ENCODE results near the gene SMYD3.

Gene SMYD3

GRCh38 chr1:246318036-246318359 lies 189.1 kb downstream of the SMYD3 start:
- no peaks in the 10 kb centered on the region for H3K4me1 Mint-ChIP-seq (ENCODE audit: low read depth)
- H3K9me3 Mint-ChIP-seq, result no peaks in the 10 kb centered on the region
- no peak overlapping the region for H3K4me3 Mint-ChIP-seq
- H3K27ac Mint-ChIP-seq, result no peak overlapping the region
- no peaks in the 10 kb centered on the region for H3K36me3 Mint-ChIP-seq (ENCODE audit: low read depth)
- H3K27me3 Mint-ChIP-seq (ENCODE audit: low read depth), result no peaks in the 10 kb centered on the region

- H3K36me3 Mint-ChIP-seq (ENCODE audit: low read depth), result no peaks in the 10 kb centered on the region
- H3K4me3 Mint-ChIP-seq, result no peak overlapping the region
- H3K27ac Mint-ChIP-seq, result no peak overlapping the region
- no peaks in the 10 kb centered on the region for H3K4me1 Mint-ChIP-seq (ENCODE audit: low read depth)
- H3K9me3 Mint-ChIP-seq, result no peaks in the 10 kb centered on the region
- no peaks in the 10 kb centered on the region for H3K27me3 Mint-ChIP-seq (ENCODE audit: low read depth)
Measured at GRCh38 chr1:246317332-246318035, 189.6 kb downstream of the SMYD3 start.

- H3K4me3 Mint-ChIP-seq, result no peak overlapping the region
- H3K9me3 Mint-ChIP-seq, result no peaks in the 10 kb centered on the region
- H3K4me1 Mint-ChIP-seq (ENCODE audit: low read depth), result no peaks in the 10 kb centered on the region
Measured at GRCh38 chr1:246311461-246311860, 195.6 kb downstream of the SMYD3 start.

GRCh38 chr1:246309247-246309884 lies 197.7 kb downstream of the SMYD3 start:
- Mint-ChIP-seq H3K27me3 (ENCODE audit: low read depth) (no peaks in the 10 kb centered on the region), H3K4me3 (no peak overlapping the region), H3K36me3 (ENCODE audit: low read depth) (no peaks in the 10 kb centered on the region), H3K9me3 (no peaks in the 10 kb centered on the region), H3K27ac (no peak overlapping the region), H3K4me1 (ENCODE audit: low read depth) (no peaks in the 10 kb centered on the region)

More at GRCh38 chr1:246311461-246311860, 195.6 kb downstream of the SMYD3 start:
- no peak overlapping the region for H3K27ac Mint-ChIP-seq
- no peaks in the 10 kb centered on the region for H3K27me3 Mint-ChIP-seq (ENCODE audit: low read depth)
- H3K36me3 Mint-ChIP-seq (ENCODE audit: low read depth), result no peaks in the 10 kb centered on the region

- Mint-ChIP-seq H3K27ac (no peak overlapping the region), H3K4me3 (no peak overlapping the region), H3K9me3 (no peaks in the 10 kb centered on the region), H3K27me3 (ENCODE audit: low read depth) (no peaks in the 10 kb centered on the region), H3K36me3 (ENCODE audit: low read depth) (no peaks in the 10 kb centered on the region), H3K4me1 (ENCODE audit: low read depth) (no peaks in the 10 kb centered on the region)
Measured at GRCh38 chr1:246308533-246309075, 198.5 kb downstream of the SMYD3 start.

- Mint-ChIP-seq H3K27me3 (ENCODE audit: low read depth) (no peaks in the 10 kb centered on the region), H3K36me3 (ENCODE audit: low read depth) (no peaks in the 10 kb centered on the region)
Measured at GRCh38 chr1:246306415-246307037, 200.6 kb downstream of the SMYD3 start.

GRCh38 chr1:246304484-246305259 lies 202.4 kb downstream of the SMYD3 start:
- Mint-ChIP-seq H3K36me3 (ENCODE audit: low read depth) (peaks cover 4% of the 10 kb centered on the region), H3K27ac (no peak overlapping the region), H3K27me3 (ENCODE audit: low read depth) (no peaks in the 10 kb centered on the region), H3K4me3 (no peak overlapping the region), H3K4me1 (ENCODE audit: low read depth) (no peaks in the 10 kb centered on the region), H3K9me3 (no peaks in the 10 kb centered on the region)

More at GRCh38 chr1:246306415-246307037, 200.6 kb downstream of the SMYD3 start:
- H3K27ac Mint-ChIP-seq, result no peak overlapping the region
- no peak overlapping the region for H3K4me3 Mint-ChIP-seq
- no peaks in the 10 kb centered on the region for H3K4me1 Mint-ChIP-seq (ENCODE audit: low read depth)
- no peaks in the 10 kb centered on the region for H3K9me3 Mint-ChIP-seq

GRCh38 chr1:246302711-246303317 lies 204.3 kb downstream of the SMYD3 start:
- H3K4me3 Mint-ChIP-seq, result no peak overlapping the region
- no peaks in the 10 kb centered on the region for H3K27me3 Mint-ChIP-seq (ENCODE audit: low read depth)
- H3K36me3 Mint-ChIP-seq (ENCODE audit: low read depth), result peaks cover 4% of the 10 kb centered on the region
- no peaks in the 10 kb centered on the region for H3K4me1 Mint-ChIP-seq (ENCODE audit: low read depth)
- no peak overlapping the region for H3K27ac Mint-ChIP-seq
- no peaks in the 10 kb centered on the region for H3K9me3 Mint-ChIP-seq

- no peak overlapping the region for H3K27ac Mint-ChIP-seq
- H3K9me3 Mint-ChIP-seq, result no peaks in the 10 kb centered on the region
- no peak overlapping the region for H3K4me3 Mint-ChIP-seq
- no peaks in the 10 kb centered on the region for H3K4me1 Mint-ChIP-seq (ENCODE audit: low read depth)
- H3K27me3 Mint-ChIP-seq (ENCODE audit: low read depth), result no peaks in the 10 kb centered on the region
- H3K36me3 Mint-ChIP-seq (ENCODE audit: low read depth), result peaks cover 4% of the 10 kb centered on the region
Measured at GRCh38 chr1:246302251-246302625, 204.8 kb downstream of the SMYD3 start.

GRCh38 chr1:246301553-246302250 lies 205.4 kb downstream of the SMYD3 start:
- Mint-ChIP-seq H3K27ac (no peak overlapping the region), H3K36me3 (ENCODE audit: low read depth) (peaks cover 4% of the 10 kb centered on the region), H3K9me3 (no peaks in the 10 kb centered on the region), H3K27me3 (ENCODE audit: low read depth) (no peaks in the 10 kb centered on the region), H3K4me3 (no peak overlapping the region), H3K4me1 (ENCODE audit: low read depth) (peaks cover 3% of the 10 kb centered on the region)

- no peak overlapping the region for H3K27ac Mint-ChIP-seq
- no peak overlapping the region for H3K4me3 Mint-ChIP-seq
- H3K9me3 Mint-ChIP-seq, result no peaks in the 10 kb centered on the region
- H3K4me1 Mint-ChIP-seq (ENCODE audit: low read depth), result peaks cover 6% of the 10 kb centered on the region
- peaks cover 4% of the 10 kb centered on the region for H3K36me3 Mint-ChIP-seq (ENCODE audit: low read depth)
- H3K27me3 Mint-ChIP-seq (ENCODE audit: low read depth), result no peaks in the 10 kb centered on the region
Measured at GRCh38 chr1:246300626-246301549, 206.2 kb downstream of the SMYD3 start.

- Mint-ChIP-seq H3K27me3 (ENCODE audit: low read depth) (no peaks in the 10 kb centered on the region), H3K36me3 (ENCODE audit: low read depth) (peaks cover 4% of the 10 kb centered on the region), H3K4me3 (no peak overlapping the region), H3K9me3 (no peaks in the 10 kb centered on the region), H3K27ac (no peak overlapping the region), H3K4me1 (ENCODE audit: low read depth) (peaks cover 7% of the 10 kb centered on the region)
Measured at GRCh38 chr1:246297279-246298265, 209.5 kb downstream of the SMYD3 start.
